NCI-H2029 treated with DMSO at 0.1 percent for 48 hours (cell line): Measurements from ENCODE around the gene DLG4.

Experiments used
- DNase-seq: peaks from one replicate; lab custom pipeline; 2025; lab: John Stamatoyannopoulos, UW

Gene DLG4

GRCh38 chr17:7156342-7156940 is 63.2 kb downstream of the DLG4 start:
- no peak for DNase-seq

- DNase-seq: no peak
Measured at GRCh38 chr17:7147772-7148171, 71.9 kb downstream of the DLG4 start.

DNA sequence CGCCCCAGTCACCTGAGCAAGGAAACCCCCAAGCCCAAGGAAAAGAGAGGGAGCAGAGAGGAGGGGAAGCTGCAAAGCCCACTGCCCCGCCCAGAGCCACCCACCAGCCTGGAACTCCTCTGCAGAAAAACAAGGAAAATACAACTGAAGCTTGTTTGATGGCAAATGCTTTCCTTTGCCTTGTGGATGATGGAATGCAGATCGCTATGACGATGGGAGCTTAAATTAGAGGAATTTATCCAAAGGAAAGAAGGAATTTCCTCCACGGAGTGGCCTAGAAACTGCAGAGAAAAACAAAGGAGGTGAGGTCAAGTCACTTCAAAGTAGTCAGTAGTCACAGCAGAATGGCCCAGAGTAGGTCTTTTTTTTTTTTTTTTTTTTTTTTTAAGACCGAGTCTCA is 73.5 kb downstream of the DLG4 start:
- no peak for DNase-seq

GRCh38 chr17:7144213-7144612 is 75.4 kb downstream of the DLG4 start:
- DNase-seq: no peak

DNA sequence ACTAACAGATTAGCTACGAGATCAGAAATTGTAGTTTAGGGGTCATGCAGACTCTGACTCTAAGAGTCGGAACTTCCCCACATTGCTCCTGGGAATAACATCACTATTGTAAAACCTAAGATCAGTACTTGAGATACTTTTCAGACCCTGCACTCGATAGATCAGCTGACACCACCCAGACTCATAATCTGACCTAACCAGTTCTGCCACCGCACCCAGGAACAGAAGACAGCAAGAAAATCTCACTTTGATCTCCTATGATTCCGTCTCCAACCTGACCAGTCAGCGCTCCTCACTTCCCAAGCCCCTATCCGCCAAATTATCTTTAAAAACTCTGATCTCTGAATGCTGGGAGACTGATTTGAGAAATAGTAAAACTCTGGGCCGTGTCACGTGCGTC is 77.8 kb downstream of the DLG4 start:
- DNase-seq: no peak

DNA sequence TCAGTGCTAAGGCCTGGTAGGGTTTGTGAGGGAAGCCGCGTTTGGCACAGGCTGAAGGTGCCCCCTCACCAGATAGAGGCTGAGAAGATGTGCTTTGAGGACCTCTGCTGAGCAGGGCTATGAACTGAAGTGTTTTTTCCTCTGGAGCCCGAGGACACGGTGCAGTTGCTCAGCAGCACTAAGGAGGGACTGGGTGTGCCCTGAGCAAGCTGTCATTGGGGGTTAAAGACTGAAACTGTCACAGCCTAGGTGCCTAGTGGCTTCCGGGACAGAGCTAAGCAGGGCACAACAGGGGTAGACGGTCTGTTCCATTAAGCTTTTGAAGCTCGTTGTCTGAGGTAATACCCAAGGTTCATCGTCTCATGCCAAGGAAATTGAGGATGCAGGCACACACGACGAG is 80.2 kb downstream of the DLG4 start:
- DNase-seq: no peak

GRCh38 chr17:7138800-7139381 is 80.7 kb downstream of the DLG4 start:
- DNase-seq: no peak

- no peak for DNase-seq
Measured at GRCh38 chr17:7137171-7137943, 82.3 kb downstream of the DLG4 start.
